CD14-positive monocyte (primary cell): ENCODE measurements around the gene NUDT6. TPM values are rescaled to one million over a fixed set of nuclear protein-coding genes. Genes with fewer than 3 reads are reported as not detected.

Experiments
- DNase-seq, 3 donors: peaks; one replicate each; pipeline ENCODE4 v3.0.0-alpha.2; 2011 to 2022
- H2AFZ ChIP-seq: 2 replicates; pipeline ENCODE4 v1.6.0; 2012; ENCODE audit warnings: mild to moderate bottlenecking, low read depth, low read length, inconsistent platforms; ENCODE audit not compliant: insufficient read depth, poor library complexity, severe bottlenecking
- H3K27ac ChIP-seq, 2 donors: 1 replicate in 1 of 2; 2 replicates in 1 of 2; pipeline ENCODE4 v1.5.1; 2012 to 2013; ENCODE audit warnings: low read length in 2 of 2, control low read depth in 1 of 2, inconsistent platforms in 1 of 2, low read depth in 1 of 2, mild to moderate bottlenecking in 1 of 2
- H3K27me3 ChIP-seq, 2 donors: one replicate each; pipeline versions ENCODE4 v1.6.0 to v1.6.1; 2011 to 2013; ENCODE audit warnings: low read length in 2 of 2; ENCODE audit not compliant: control insufficient read depth in 2 of 2, insufficient read depth in 2 of 2
- H3K36me3 ChIP-seq, 2 donors: replicated peaks in 1 of 2; 1 replicate in 1 of 2; 2 replicates in 1 of 2; pipeline versions ENCODE4 v1.5.1 to v1.6.1; 2012 to 2013; ENCODE audit warnings: low read length in 2 of 2, control low read depth in 1 of 2, inconsistent platforms in 1 of 2, mild to moderate bottlenecking in 1 of 2; ENCODE audit not compliant: insufficient read depth in 2 of 2, control insufficient read depth in 1 of 2
- H3K4me1 ChIP-seq, 2 donors: 1 replicate in 1 of 2; 2 replicates in 1 of 2; pipeline versions ENCODE4 v1.5.1 to v1.6.1; 2012 to 2013; ENCODE audit warnings: low read length in 2 of 2, control low read depth in 1 of 2, inconsistent platforms in 1 of 2, mild to moderate bottlenecking in 1 of 2, moderate library complexity in 1 of 2; ENCODE audit not compliant: insufficient read depth in 2 of 2, control insufficient read depth in 1 of 2
- H3K4me2 ChIP-seq: replicated peaks from 2 replicates; pipeline ENCODE3; 2012; ENCODE audit warnings: low read length, moderate library complexity, mild to moderate bottlenecking; ENCODE audit not compliant: poor library complexity, severe bottlenecking; ENCODE audit errors: extremely low read depth
- H3K4me3 ChIP-seq, 3 experiments: fragments of 200-600 bp in 1 of 3; sonication (generic) in 1 of 3; replicated peaks in 1 of 3; 1 replicate in 2 of 3; 2 replicates in 1 of 3; pipeline ENCODE4 v1.5.1; 2011 to 2013; ENCODE audit warnings: low read length in 3 of 3, mild to moderate bottlenecking in 3 of 3, control low read depth in 2 of 3, low read depth in 2 of 3, inconsistent platforms in 1 of 3, moderate library complexity in 1 of 3
- H3K79me2 ChIP-seq: 2 replicates; pipeline ENCODE4 v1.6.0; 2012; ENCODE audit warnings: mild to moderate bottlenecking, control low read depth, inconsistent platforms, low read length, moderate library complexity; ENCODE audit not compliant: insufficient read depth
- H3K9ac ChIP-seq: 2 replicates; pipeline ENCODE4 v1.6.0; 2017; ENCODE audit warnings: low read length, mild to moderate bottlenecking; ENCODE audit not compliant: insufficient read depth, poor library complexity, severe bottlenecking
- H3K9me3 ChIP-seq, 2 donors: replicated peaks in 1 of 2; 1 replicate in 1 of 2; 2 replicates in 1 of 2; pipeline versions ENCODE4 v1.5.1 to v1.6.1; 2012 to 2013; ENCODE audit warnings: low read length in 2 of 2, control low read depth in 1 of 2; ENCODE audit not compliant: control insufficient read depth in 1 of 2, insufficient read depth in 1 of 2
- H4K20me1 ChIP-seq: 2 replicates; pipeline ENCODE4 v1.6.0; 2012; ENCODE audit warnings: mild to moderate bottlenecking, low read length, control low read depth, moderate library complexity; ENCODE audit not compliant: insufficient read depth
- H3K27ac Mint-ChIP-seq, 7 donors: one replicate each; pipeline ENCODE4 v1.8.0; 2020; ENCODE audit warnings: mild to moderate bottlenecking in 7 of 7, mixed read lengths in 7 of 7, moderate library complexity in 6 of 7, inconsistent platforms in 2 of 7
- H3K27me3 Mint-ChIP-seq, 3 donors: one replicate each; pipeline ENCODE4 v1.8.0; 2021 to 2022; ENCODE audit warnings: low read depth in 3 of 3, mild to moderate bottlenecking in 3 of 3, mixed read lengths in 3 of 3, moderate library complexity in 3 of 3, inconsistent platforms in 1 of 3
- H3K36me3 Mint-ChIP-seq, 2 donors: one replicate each; pipeline ENCODE4 v1.8.0; 2020; ENCODE audit warnings: mixed read lengths in 2 of 2, inconsistent platforms in 1 of 2, mild to moderate bottlenecking in 1 of 2
- H3K4me1 Mint-ChIP-seq: one replicate; pipeline ENCODE4 v1.8.0; 2020; ENCODE audit warnings: mild to moderate bottlenecking, mixed read lengths
- H3K4me3 Mint-ChIP-seq, 2 donors: one replicate each; pipeline ENCODE4 v1.8.0; 2020; ENCODE audit warnings: mild to moderate bottlenecking in 2 of 2, mixed read lengths in 2 of 2, moderate library complexity in 1 of 2
- H3K9me3 Mint-ChIP-seq, 7 donors: one replicate each; pipeline ENCODE4 v1.8.0; 2020 to 2022; ENCODE audit warnings: mixed read lengths in 7 of 7, mild to moderate bottlenecking in 6 of 7, moderate library complexity in 6 of 7, inconsistent platforms in 2 of 7
- whole genome bisulfite sequencing: methylation state at CpG from one replicate; pipeline ENCODE4 v1.1.5; 2013; ENCODE audit warnings: missing lambda C conversion rate; ENCODE audit not compliant: insufficient coverage; 5-methylcytosine and 5-hydroxymethylcytosine counted together
- intact Hi-C, 2 donors: fragments of 100-400 bp; cut with micrococcal nuclease; formaldehyde crosslinking; loops; one replicate each; pipeline versions ENCODE4 v1.15.0 to v1.15.1; 2023
- polyA plus RNA-seq, 3 donors: library from polyadenylated mRNA; depleted of rRNA in 1 of 3; unstranded in 2 of 3; stranded (reverse) in 1 of 3; fragments of 300-500 nt in 2 of 3; fragments of >200 nt in 1 of 3; fragmentation: Illumina TruSeq in 2 of 3; gene quantifications; 1 replicate in 2 of 3; 2 replicates in 1 of 3; pipeline ENCODE4 v1.2.3, GENCODE V29; 2012 to 2021
- TF ChIP-seq, protein P1 (sequence below): fragments of 200-600 bp; IDR thresholded peaks from one replicate; pipeline ENCODE4 v1.8.0; 2022; ENCODE audit warnings: antibody characterized with exemption, mild to moderate bottlenecking

Gene NUDT6
- polyA plus RNA-seq, 3 donors: 1.6 to 1.9 (median 1.6) TPM

DNA sequence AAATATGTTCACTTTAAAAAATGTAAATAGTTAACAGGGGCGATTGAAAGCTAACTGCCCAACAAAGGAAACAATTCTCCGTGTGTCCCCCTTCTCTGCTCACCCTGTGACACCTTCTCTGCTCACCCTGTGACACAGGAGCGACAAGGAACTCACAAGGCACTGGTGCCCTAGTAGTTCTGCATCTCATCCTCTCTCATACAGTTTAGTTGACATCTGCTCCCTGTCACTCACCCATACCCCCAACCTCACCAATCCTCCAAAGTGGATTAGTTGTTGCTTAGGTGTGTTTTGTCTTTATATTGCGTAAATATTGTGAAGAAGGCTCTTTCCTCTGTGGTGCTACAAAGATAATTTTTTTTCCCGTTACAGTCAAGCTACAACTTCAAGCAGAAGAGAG, 46.4 kb downstream of the NUDT6 start:
- WGBS: 82% methylated on average over 2 of the region's 5 CpGs
- Mint-ChIP-seq H3K27ac (no peak overlapping the region), H3K9me3 (peaks cover 6 to 20% (median 15%) of the 10 kb centered on the region in 7 donors), H3K27me3 (peaks cover 2 to 5% (median 3%) of the 10 kb centered on the region in 3 donors), H3K36me3 (no peaks in the 10 kb centered on the region), H3K4me3 (no peak overlapping the region), H3K4me1 (no peaks in the 10 kb centered on the region)
- intact Hi-C loops: no loop called here
- no peak overlapping the region for H3K4me2 ChIP-seq
- H3K36me3 ChIP-seq: no peaks in the 10 kb centered on the region
- DNase-seq: no peak
- no peak overlapping the region for H3K9ac ChIP-seq
- H3K79me2 ChIP-seq: no peaks in the 10 kb centered on the region
- no peaks in the 10 kb centered on the region for H4K20me1 ChIP-seq
- H3K9me3 ChIP-seq: peaks cover 7 to 11% of the 10 kb centered on the region in 2 donors
- H2AFZ ChIP-seq: no peak overlapping the region
- TF ChIP-seq, protein P1, sequence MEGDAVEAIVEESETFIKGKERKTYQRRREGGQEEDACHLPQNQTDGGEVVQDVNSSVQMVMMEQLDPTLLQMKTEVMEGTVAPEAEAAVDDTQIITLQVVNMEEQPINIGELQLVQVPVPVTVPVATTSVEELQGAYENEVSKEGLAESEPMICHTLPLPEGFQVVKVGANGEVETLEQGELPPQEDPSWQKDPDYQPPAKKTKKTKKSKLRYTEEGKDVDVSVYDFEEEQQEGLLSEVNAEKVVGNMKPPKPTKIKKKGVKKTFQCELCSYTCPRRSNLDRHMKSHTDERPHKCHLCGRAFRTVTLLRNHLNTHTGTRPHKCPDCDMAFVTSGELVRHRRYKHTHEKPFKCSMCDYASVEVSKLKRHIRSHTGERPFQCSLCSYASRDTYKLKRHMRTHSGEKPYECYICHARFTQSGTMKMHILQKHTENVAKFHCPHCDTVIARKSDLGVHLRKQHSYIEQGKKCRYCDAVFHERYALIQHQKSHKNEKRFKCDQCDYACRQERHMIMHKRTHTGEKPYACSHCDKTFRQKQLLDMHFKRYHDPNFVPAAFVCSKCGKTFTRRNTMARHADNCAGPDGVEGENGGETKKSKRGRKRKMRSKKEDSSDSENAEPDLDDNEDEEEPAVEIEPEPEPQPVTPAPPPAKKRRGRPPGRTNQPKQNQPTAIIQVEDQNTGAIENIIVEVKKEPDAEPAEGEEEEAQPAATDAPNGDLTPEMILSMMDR: no peak
- no peak overlapping the region for H3K4me3 ChIP-seq
- no peak overlapping the region for H3K27ac ChIP-seq
- H3K27me3 ChIP-seq: no peaks in the 10 kb centered on the region
- no peaks in the 10 kb centered on the region for H3K4me1 ChIP-seq

DNA sequence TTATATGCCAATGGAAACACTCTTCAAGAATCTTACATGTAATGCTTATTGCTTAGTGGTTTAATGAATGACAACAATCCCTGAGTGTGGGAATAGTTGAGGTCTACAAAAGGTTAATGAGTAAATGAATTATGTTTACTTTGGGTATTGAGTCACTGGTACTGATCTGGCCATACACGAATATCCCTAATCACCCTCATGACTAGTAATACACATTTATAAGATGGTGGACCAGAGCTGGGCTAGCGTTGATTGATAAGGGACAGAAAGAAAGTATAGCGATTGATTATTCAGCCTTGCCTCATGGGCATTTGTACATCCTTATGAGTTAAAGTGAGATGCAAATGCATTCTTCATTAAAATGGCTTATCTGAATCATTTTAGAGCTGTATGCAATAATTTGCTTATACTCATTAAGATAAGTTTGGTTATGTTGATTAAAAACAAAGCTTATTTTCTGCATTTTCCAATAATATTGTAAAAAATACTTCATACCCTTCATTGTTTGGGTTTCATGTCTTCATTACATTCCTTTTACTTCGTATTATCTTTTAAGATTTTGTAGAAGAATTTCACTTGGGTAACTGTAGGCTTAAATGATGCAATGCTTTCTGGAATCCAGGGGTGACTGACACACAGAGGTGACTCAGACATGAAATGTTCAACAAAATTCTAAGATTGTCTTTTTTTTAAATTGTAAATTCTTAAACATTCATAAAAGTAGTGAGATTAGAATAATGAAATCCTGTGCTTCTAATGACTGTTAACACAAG, 48.4 kb downstream of the NUDT6 start:
- no peaks in the 10 kb centered on the region for H3K79me2 ChIP-seq
- Mint-ChIP-seq H3K36me3 (no peaks in the 10 kb centered on the region), H3K4me1 (no peaks in the 10 kb centered on the region), H3K27me3 (peaks cover 3 to 7% (median 5%) of the 10 kb centered on the region in 3 donors), H3K4me3 (no peak overlapping the region), H3K9me3 (peaks cover 0 to 16% (median 7%) of the 10 kb centered on the region in 7 donors), H3K27ac (no peak overlapping the region)
- no peaks in the 10 kb centered on the region for H4K20me1 ChIP-seq
- H3K4me1 ChIP-seq: no peaks in the 10 kb centered on the region
- no peak overlapping the region for H3K4me2 ChIP-seq
- no peak overlapping the region for H2AFZ ChIP-seq
- H3K4me3 ChIP-seq: no peak overlapping the region
- WGBS: no CpG with 5 or more reads among the region's 4 CpGs
- H3K27ac ChIP-seq: no peak overlapping the region
- DNase-seq: no peak
- intact Hi-C loops: no loop called here
- peaks cover 0 to 3% of the 10 kb centered on the region in 2 donors for H3K9me3 ChIP-seq
- no peaks in the 10 kb centered on the region for H3K36me3 ChIP-seq
- TF ChIP-seq, protein P1: no peak
- no peaks in the 10 kb centered on the region for H3K27me3 ChIP-seq
- H3K9ac ChIP-seq: no peak overlapping the region
